ENCODE data around the gene CAPZB. TPM values are rescaled to one million over a fixed set of nuclear protein-coding genes. Genes with fewer than 3 reads are reported as not detected.
A peak's percentile ranks its signal among the peaks of the same experiment; 100 is the strongest.

CAPZB gene
- polyA plus RNA-seq, 3 donors = 290 to 504 (median 407) TPM

DNA sequence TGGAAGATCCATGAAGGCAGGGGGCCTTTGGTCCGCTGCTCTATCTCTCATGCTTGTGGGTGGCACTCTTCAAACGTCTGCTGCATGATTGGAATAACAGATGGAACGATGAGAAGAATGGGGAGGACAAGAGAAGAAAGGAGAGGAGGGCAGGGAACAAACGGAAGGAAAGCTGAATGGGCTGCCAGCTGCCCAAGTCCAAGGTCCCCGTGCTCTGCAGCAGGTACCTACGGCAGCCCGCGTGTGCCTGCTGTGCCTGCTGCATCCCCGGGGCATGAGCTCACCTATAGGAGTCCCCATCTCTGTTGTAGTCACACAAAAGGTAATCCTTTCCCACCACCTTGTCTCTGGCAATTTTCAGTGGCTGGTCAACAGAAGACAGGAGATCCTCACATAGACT is 100.1 kb downstream of the CAPZB start:
- H3K36me3 Mint-ChIP-seq = peaks cover 69 to 82% of the 10 kb centered on the region in 2 donors
- no peaks in the 10 kb centered on the region for H3K27me3 Mint-ChIP-seq (ENCODE audit: low read depth in 3 of 3)
- no peak for DNase-seq
- H3K36me3 ChIP-seq (replicated peaks in 1 of 2; ENCODE audit: control insufficient read depth in 1 of 2, insufficient read depth in 2 of 2, low read length in 2 of 2) = peaks cover 49 to 88% of the 10 kb centered on the region in 2 donors
- H3K27ac Mint-ChIP-seq = no peak overlapping the region
- intact Hi-C loops (cut with micrococcal nuclease) = no loop called here
- TF ChIP-seq, protein P1, sequence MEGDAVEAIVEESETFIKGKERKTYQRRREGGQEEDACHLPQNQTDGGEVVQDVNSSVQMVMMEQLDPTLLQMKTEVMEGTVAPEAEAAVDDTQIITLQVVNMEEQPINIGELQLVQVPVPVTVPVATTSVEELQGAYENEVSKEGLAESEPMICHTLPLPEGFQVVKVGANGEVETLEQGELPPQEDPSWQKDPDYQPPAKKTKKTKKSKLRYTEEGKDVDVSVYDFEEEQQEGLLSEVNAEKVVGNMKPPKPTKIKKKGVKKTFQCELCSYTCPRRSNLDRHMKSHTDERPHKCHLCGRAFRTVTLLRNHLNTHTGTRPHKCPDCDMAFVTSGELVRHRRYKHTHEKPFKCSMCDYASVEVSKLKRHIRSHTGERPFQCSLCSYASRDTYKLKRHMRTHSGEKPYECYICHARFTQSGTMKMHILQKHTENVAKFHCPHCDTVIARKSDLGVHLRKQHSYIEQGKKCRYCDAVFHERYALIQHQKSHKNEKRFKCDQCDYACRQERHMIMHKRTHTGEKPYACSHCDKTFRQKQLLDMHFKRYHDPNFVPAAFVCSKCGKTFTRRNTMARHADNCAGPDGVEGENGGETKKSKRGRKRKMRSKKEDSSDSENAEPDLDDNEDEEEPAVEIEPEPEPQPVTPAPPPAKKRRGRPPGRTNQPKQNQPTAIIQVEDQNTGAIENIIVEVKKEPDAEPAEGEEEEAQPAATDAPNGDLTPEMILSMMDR (IDR thresholded peaks at IDR 0.05) = no peak
- H3K4me1 Mint-ChIP-seq = peaks cover 7% of the 10 kb centered on the region
- no peak overlapping the region for H3K4me2 ChIP-seq (replicated peaks; ENCODE audit: extremely low read depth, low read length, poor library complexity, severe bottlenecking)
- H2AFZ ChIP-seq (ENCODE audit: insufficient read depth, low read depth, low read length, poor library complexity, severe bottlenecking) = no peak overlapping the region
- H3K27ac ChIP-seq (ENCODE audit: low read depth in 1 of 2, low read length in 2 of 2) = no peak overlapping the region
- H3K9ac ChIP-seq (ENCODE audit: insufficient read depth, low read length, poor library complexity, severe bottlenecking) = no peak overlapping the region
- no peak overlapping the region for H3K4me3 ChIP-seq (replicated peaks in 1 of 3; ENCODE audit: low read depth in 2 of 3, low read length in 3 of 3)
- H4K20me1 ChIP-seq (ENCODE audit: insufficient read depth, low read length) = peaks cover 98% of the 10 kb centered on the region
- no peak overlapping the region for H3K4me3 Mint-ChIP-seq
- H3K4me1 ChIP-seq (ENCODE audit: control insufficient read depth in 1 of 2, insufficient read depth in 2 of 2, low read length in 2 of 2) = peaks cover 0 to under 1% of the 10 kb centered on the region in 2 donors
- H3K79me2 ChIP-seq (ENCODE audit: insufficient read depth, low read length) = peaks cover 46% of the 10 kb centered on the region
- no peaks in the 10 kb centered on the region for H3K27me3 ChIP-seq (ENCODE audit: control insufficient read depth in 2 of 2, insufficient read depth in 2 of 2, low read length in 2 of 2)
- H3K9me3 ChIP-seq (replicated peaks in 1 of 2; ENCODE audit: control insufficient read depth in 1 of 2, insufficient read depth in 1 of 2, low read length in 2 of 2) = no peaks in the 10 kb centered on the region
- H3K9me3 Mint-ChIP-seq = peaks cover 0 to 2% (median 0%) of the 10 kb centered on the region in 7 donors
- WGBS (ENCODE audit: insufficient coverage) = 88% methylated on average over 8 of the region's 9 CpGs

DNA sequence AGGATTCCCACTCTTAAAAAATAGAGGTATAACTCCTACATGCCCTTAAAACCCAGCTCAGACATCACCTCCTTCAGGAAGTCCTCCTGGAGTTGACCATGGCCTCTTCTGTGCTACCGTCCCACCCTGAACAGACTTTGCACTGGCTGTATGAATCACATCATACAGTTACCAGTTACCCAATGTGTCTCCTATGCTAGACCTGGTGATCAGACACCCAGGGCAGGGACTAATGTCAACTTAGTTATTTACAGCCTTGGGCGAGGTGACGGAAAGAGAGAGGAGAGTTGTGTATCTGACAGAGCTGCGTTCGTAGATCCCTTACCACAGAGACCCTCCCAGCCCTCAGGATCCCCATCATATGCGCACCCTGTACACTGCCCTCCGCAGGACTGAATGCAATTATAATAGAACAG is 100.6 kb downstream of the CAPZB start:
- intact Hi-C loops (cut with micrococcal nuclease) = no loop called here
- H3K9me3 Mint-ChIP-seq = peaks cover 0 to 3% (median 0%) of the 10 kb centered on the region in 7 donors
- no peaks in the 10 kb centered on the region for H3K4me1 ChIP-seq (ENCODE audit: control insufficient read depth in 1 of 2, insufficient read depth in 2 of 2, low read length in 2 of 2)
- WGBS (ENCODE audit: insufficient coverage) = 100% methylated on average over 1 of the region's 7 CpGs
- H3K27ac Mint-ChIP-seq = peak overlapping the region in 1 of 7 donors; percentile 48
- H3K4me1 Mint-ChIP-seq = peaks cover 2% of the 10 kb centered on the region
- no peak for DNase-seq
- no peak overlapping the region for H3K4me2 ChIP-seq (replicated peaks; ENCODE audit: extremely low read depth, low read length, poor library complexity, severe bottlenecking)
- H3K27me3 ChIP-seq (ENCODE audit: control insufficient read depth in 2 of 2, insufficient read depth in 2 of 2, low read length in 2 of 2) = no peaks in the 10 kb centered on the region
- peaks cover 98% of the 10 kb centered on the region for H4K20me1 ChIP-seq (ENCODE audit: insufficient read depth, low read length)
- H3K9me3 ChIP-seq (replicated peaks in 1 of 2; ENCODE audit: control insufficient read depth in 1 of 2, insufficient read depth in 1 of 2, low read length in 2 of 2) = no peaks in the 10 kb centered on the region
- no peak overlapping the region for H3K27ac ChIP-seq (ENCODE audit: low read depth in 1 of 2, low read length in 2 of 2)
- H3K4me3 Mint-ChIP-seq = no peak overlapping the region
- H3K27me3 Mint-ChIP-seq (ENCODE audit: low read depth in 3 of 3) = no peaks in the 10 kb centered on the region
- H2AFZ ChIP-seq (ENCODE audit: insufficient read depth, low read depth, low read length, poor library complexity, severe bottlenecking) = no peak overlapping the region
- peaks cover 53 to 92% of the 10 kb centered on the region in 2 donors for H3K36me3 ChIP-seq (replicated peaks in 1 of 2; ENCODE audit: control insufficient read depth in 1 of 2, insufficient read depth in 2 of 2, low read length in 2 of 2)
- TF ChIP-seq, protein P1 (IDR thresholded peaks at IDR 0.05) = no peak
- H3K36me3 Mint-ChIP-seq = peaks cover 71 to 82% of the 10 kb centered on the region in 2 donors
- H3K4me3 ChIP-seq (replicated peaks in 1 of 3; ENCODE audit: low read depth in 2 of 3, low read length in 3 of 3) = no peak overlapping the region
- H3K9ac ChIP-seq (ENCODE audit: insufficient read depth, low read length, poor library complexity, severe bottlenecking) = no peak overlapping the region
- peaks cover 42% of the 10 kb centered on the region for H3K79me2 ChIP-seq (ENCODE audit: insufficient read depth, low read length)

Data from CD14-positive monocyte (primary cell).